Left forelimb (tissue), 1 donor: ENCODE measurements around the gene TRIM2.

ENCODE experiments used
- DNase-seq: peaks from one replicate; pipeline ENCODE4 v3.0.0-alpha.2; 2018; ENCODE audit warnings: low spot score

TRIM2 gene

DNA sequence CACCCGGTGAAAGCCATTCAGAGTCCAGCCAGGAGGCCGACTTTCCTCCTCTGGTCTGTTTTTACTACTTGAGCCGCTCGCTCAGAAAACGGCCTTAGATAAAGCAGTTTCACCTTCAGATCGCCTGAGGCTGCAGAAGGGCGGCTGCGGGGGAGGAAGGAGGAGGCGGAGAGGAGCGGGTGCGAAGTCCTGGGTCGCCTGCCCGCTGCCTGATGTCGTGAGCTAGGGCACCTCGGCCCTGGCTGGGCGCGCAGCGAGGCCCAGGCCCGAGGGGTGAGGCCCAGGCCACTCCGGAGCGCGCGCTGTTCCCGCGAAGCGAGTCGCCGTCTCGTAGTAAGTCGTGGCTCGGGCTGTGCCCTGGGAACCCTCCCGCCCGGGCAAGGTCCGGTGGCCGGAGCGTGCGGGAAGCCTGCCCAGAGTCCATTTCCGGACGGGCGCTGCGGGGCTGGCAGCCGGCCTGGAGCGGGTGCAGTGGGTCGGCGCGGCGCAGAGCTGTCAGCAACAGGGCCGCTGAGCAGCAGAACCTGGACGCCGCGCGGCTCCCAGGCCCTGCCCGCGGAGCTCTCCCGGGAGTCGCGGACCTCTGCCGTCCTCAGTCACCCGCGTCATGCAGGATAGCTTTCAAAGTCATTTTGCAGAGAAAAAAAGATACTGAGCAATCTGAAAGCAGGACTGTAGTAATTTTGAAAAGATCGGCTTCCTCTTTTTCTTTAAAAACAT lies 18.6 kb downstream of the TRIM2 start:
- DNase-seq = peak; percentile 81

DNA sequence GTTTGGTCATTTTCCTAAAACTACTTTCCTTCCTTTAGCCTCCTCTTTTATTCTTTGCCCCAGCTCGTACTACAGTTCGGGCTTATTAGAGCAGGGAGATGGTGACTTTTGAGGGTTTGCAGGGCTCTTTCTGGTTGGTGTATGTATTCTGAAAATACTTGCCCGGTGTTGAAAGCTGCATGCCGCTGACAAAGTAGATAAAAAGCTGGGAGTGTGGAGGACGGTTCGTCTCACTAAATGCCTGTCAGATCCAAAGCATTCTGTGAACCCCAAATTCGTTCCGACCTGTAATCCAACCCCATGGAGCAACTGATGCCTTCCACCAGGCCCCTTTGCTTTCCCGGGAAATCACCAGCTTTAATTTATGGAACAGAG lies 19.2 kb downstream of the TRIM2 start:
- no peak for DNase-seq

DNA sequence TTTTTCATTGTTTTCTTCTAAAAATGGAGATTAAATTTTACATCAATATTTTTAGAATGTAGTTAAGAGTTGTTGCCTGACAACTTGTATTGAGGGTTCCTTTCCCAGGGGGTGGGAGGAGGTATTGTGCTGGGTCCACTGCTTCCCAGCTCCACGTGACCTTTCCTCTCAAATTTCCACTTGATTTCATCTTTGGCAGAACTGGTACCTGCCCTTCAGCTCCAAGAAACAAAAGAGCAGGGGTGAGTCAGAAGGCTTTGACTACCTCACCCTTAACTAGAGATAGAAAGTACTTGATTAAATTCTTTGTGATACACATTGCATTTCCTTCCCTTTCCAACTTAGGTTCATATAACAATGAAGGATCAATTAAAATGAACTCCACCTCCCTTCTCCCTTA lies 19.7 kb downstream of the TRIM2 start:
- no peak for DNase-seq

DNA sequence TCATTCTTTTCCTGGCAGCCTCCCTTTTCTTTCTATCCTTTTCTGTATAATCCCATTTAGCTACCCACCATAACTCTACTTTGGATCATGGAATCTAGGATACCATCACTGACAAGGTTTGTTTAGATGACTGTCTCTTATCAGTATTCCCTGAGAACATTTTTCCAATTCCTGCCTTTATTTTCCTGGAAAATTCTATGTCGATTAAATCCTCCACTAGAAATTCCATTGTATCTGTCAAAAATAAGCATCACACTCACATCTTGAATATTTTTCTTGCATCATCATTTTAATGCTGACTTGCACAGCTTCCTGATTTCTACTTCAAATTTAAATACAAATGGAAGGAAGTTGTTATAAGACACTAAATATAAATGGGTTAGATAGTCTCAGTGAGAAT lies 20.2 kb downstream of the TRIM2 start:
- no peak for DNase-seq

DNA sequence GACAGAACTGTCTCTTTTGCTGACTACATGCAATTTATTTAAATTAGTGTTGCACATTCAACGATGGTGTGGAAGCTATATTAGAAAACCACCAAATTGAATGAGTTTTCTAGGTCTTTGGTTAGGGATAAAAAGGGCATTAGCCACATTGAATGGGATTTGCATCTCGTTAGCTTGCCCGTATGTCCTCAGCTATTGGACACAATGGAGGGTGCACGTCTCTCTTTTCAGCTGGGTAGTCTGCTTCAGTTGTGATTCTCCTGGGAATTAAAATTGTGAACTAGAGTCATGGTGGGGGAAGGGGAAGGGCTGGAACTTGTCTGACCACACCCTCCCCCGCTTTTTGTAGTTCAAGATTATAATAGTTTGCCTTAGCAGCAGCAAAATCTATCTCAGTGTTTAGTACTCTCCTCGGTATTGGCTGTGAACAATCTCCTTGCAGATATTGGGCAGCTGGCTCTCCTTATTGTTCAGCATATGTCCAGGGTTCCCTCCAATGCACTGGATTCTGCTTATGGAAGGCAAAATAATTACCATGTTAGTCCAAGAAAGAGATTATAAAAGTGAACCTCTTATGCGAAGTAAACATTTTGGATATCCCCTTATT lies 23.3 kb downstream of the TRIM2 start:
- no peak for DNase-seq

DNA sequence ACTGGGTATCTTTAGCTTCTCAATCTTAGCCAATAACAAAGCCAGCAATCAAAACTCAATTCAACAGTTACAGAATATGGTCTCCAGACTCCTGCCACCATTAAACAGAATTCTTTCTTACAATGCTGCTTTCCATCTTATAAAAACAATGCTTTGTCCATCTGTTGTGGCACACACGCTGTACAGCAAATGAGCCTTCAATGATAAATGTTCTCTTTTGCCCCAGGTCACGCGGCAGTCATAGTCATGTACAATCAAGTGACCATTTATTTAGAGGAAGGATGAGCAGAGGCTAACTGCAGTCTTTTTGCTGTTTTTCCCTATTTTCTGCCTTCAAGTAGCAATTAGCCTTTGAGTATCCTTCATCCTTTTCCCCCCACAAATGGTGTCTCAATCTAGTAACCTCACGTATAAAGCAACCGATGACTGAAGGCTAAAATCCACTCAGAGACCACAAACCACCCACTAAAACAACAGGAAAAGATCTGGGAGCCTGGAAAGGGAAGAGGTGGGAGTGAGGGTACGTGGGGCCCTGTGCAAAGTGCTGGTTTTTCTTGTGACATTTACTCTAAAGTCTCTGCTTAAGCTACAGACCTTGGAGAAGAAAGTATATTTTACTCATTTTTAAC lies 24.4 kb downstream of the TRIM2 start:
- no peak for DNase-seq

DNA sequence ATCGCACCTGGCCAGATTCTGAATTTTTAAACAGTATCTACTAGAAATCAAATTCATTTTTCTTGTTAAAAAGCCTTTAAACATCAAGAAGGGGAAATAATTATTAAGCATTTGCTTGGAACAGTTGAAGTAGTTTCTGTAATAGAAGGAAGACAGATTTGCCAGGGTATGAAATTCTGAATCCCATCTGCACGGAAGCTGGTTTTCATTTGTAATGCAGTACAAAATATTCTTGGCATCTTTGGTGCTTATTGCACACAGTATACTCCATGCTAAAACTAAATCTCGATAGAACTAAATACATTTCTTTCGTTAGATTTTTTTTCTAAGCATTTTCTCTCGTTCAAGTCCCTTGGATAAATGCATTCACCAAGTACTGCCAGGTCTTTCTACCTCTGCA lies 25.3 kb downstream of the TRIM2 start:
- no peak for DNase-seq

DNA sequence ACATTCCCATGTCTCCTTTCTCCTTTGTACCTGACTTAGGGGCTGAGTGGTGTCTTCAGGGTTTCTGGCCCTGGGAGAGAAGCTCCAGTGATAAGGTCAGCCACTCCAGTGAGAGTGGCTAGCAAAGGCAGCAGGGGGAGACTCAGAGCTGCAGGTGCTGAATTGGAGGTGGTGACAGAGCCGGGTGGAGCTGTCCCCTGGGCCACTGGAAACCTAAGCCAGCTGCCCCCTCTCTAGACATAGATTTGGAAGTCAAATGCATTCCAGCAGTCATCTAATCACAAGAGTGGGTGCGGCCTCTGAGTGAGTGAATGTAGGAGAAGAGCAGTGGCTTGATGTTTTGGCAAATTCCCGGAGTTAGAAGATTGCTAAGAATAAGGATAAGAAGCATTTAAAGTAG lies 28.5 kb downstream of the TRIM2 start:
- no peak for DNase-seq

DNA sequence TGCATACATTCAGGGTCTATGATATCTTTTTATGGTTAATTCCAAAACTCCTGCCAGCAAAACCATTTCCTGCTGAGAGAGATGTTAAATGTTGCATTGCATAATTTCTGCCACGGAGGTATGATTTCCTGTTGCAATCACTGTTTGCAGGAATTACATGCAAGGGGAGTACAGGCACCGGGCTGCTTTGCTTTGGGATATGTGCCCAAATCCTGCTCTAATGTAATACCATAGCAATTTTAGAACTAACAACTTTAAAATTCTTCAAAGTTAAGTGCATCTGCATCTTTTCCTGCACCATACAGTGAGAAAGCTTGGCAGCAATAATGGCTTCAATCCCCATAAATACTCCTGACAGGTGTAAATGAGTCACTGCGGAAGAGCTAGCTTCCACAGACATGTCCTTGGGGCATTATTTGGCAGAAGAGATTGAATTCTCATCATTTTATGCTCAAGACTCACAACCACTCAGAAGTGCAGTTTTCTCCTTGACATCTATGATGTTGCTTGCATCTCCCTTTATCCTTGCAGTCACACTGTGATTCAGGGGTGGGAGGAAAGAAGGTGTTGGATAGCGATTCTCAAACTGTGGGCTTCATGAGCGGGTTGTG lies 29.6 kb downstream of the TRIM2 start:
- no peak for DNase-seq

DNA sequence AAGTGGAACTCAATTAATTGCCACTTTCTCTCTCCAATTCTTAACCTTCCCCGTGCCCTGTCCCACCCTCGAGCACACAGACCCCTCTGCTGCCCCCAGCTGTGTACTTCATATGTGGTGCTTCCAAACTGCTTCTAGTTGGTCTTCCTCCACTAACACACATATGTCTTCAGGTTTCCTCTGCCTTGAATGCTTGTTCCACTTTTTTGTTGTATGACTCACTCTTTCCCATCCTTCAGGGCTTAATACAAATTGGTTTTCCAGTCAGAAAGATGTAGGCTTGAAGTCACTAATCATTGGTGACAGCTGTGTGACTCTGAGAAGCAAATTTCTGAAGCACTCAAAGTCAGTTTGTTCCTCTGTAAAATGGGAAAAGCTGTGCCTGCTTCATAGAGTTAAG lies 30.6 kb downstream of the TRIM2 start:
- DNase-seq = no peak

DNA sequence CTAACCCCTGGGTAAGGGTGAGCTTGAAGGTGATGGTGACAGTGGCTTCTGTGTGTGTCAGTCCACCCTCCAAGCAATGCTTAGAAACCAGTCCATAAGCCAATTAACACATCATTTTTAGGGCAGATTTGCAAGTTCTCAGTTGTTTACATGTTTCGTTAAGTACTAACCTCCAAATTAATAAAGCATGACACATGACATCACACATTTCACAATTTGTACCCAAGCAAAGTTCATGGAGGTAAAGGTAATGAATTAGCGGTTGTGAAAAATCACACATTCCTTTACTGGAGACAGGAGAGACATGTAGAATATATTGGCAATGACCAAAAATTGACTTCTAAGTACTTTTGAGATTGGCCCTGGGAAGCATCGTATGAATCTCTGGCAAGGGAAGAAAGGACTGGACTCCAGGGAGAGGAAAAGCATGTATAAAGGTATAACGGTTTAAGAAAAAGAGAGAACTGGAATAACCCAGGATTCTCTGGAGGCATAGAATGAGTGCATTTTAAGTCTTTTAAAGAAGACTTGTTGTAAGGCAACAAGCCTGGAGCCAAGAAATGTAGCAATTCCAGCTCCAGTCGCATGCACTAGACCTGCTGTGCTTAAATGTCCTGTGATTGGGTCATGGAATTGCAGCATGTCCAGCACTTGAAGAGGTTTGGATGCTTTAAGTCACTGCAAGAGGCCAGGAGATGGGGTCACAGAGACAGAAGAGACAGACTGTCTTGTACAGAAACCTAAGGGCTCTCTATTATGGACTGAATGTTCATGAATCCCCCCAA lies 34.1 kb downstream of the TRIM2 start:
- no peak for DNase-seq

DNA sequence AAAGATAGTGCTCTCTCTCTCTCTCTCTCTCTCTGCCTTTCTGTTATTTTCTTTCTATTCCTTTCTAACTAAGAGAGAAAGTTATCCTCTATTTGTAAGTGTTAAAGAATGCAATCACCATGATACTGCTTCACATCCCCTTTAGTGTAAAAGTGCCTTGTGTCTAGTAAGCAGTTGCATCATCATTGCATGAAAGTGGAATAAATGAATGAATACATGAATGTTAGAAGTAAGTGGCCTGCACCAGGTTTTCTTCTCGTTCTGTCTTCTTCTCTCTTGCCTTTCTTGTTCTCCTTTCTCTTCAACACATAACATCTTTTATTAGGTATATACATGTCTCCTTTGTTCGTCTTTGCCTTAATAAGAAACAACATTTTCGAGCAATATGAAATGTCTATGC lies 35.2 kb downstream of the TRIM2 start:
- no peak for DNase-seq

DNA sequence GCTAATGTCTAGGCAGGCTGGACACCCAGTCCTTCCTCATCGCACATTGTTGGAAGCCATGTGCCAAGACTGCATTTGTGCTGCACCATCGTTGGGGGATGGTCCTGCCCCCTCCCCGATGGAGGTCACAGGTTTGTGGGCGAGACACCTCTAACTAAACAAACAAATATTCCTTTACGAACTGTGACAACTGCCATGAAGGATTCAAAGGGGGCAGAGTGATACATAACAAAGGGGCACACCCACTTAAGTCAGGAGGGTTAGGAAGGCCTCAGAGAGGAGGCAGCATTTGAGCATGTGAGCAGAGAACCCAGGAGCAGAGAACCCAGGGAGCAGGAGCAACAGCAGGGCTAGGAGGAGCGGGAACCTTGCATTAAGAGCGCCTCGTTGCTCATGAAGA lies 37.1 kb downstream of the TRIM2 start:
- DNase-seq = no peak

DNA sequence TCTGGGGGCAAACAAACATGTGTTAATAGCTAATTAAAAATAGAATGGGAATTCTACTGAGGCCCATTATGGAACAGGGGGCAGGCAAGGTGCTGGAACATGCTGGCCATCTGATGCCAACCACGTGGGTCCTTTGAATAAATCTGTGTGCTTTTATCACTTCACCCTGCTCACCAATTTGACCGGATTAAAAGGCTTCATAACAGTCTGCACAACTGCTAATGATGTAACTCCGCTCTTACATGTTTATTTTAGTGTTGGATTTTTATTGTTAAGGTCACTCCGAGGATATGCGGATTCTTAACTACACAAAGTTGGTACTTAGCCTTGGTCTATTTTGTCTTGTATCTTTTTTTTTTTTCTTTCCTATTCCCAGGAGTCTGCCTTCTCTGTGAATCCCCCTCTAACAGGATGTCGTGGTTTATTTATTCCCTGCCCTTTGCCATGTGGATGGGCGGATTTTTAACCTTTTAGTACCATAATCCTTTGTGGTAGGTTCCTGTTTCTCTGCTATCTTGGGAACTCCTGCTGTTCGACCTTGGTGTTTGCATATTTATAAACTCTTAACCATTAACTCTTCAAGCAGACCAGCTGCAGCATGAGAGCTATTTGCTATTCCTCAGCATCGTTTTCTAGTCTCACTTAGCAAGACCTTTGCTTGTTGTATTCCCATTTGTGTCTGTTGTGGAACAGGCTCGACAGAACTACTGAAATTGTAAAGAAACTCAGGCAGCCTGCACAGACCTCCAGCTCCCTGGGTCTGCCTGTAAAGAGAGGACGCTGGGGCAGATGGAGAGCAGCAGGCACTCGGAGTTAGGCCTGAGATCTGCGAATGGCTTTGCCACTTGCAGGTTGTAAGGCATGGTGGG lies 38.0 kb downstream of the TRIM2 start:
- no peak for DNase-seq

DNA sequence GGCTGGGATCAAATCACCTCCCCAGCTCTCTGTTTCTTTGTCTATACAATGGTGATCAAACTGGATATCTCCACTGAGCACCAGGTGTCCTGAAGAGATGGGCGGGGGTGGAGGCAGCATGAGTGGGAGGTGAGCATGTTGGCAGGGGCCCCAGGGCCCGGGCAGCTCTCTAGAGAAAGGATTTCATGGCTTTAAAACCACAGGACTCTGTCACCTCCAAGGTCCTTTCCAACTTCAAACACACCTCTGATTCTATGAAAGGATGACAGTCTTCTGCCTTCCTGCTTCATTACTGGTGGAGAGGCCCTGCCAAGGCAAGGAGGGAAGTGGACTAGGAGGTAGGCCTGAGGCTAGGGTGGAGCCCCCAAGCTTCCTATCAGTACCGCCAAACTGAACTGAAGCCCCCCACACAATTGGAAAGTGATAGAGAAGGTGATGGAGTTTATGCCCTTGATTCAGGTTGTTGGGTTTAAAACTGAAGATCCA lies 38.6 kb downstream of the TRIM2 start:
- no peak for DNase-seq

DNA sequence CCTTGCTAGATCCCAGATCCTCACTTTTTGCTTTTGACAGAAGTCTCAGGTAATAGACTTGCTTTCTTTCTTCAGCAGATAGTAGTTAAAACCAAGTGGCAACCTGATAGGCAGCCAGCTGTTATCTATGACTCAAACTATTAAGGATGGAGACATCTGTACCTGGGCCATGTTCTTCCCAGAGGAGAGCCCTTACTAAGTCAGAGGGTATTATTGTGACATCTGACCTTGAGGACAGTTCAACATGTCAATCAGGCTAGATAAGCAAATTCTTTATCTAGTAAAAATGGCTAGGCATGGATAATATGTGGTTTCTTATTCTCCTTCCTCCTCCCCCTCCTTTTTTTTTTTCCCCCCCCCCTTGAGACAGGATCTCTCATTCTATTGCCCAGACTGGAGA lies 39.2 kb downstream of the TRIM2 start:
- no peak for DNase-seq

DNA sequence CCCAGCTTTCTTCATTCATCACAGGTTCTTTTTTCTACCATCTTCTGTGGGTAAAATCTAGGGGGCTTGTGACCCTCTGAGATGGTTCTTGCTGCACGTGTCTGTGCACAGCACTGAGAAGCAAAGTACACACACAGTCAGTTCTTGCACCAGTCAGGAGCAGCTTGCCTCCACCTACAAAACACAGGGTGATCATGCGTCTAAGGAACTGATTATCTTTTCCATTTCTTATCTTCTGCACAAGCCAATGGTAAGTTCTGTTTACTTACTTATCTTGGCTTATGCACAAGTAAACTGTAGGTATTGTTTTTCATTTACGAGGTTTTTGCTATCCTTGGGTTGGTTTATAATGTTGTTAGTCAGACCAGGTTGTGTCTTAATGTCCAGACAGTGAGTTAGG lies 40.7 kb downstream of the TRIM2 start:
- no peak for DNase-seq

DNA sequence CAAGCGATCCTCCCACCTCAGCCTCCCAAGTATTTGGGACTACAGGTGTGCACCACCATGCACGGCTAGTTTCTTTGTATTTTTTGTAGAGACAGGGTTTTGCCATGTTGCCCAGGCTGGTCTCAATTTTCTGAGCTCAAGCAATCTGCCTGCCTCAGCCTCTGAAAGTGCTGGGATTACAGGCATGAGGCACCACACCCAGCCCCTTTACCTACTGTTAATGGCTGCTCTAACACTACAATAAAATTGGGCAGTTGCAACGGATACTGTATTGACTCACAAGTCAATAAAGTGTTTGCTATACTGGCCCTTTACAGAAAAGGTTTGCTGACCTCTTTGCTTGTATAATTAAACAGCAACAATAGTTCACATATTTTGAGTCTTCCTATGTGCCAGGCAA lies 41.5 kb downstream of the TRIM2 start:
- no peak for DNase-seq

DNA sequence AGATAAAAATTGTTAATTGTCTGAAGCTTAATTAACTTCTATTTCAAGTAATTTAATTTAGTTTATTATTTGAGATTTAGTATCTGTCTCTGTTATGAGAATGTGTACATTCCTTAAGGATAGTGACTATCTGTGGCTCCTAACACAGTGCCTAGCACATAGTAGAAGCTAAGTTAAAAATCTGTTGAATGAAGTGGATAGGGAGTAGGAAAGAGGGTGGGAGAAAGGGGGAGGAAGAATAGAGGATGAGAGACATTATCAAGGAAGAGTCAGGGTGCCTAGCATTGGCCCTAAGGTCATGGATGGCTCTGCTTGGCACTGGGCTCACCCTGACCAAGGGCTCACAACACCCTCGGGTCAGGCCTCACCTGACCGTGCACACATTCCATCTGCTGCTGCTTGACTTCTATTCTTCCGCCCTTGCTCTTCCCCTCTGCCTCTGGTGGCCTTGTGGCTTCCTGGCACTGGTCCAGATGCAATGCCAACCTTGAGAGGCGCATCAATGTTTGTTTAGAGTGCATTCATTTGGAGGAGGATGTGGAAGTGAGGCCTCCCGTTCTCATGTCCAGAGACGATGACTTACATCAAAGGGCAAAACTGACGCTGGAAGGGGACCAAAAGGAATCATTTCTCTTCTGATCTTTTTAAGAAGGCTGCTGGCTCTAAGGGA lies 42.3 kb downstream of the TRIM2 start:
- no peak for DNase-seq

DNA sequence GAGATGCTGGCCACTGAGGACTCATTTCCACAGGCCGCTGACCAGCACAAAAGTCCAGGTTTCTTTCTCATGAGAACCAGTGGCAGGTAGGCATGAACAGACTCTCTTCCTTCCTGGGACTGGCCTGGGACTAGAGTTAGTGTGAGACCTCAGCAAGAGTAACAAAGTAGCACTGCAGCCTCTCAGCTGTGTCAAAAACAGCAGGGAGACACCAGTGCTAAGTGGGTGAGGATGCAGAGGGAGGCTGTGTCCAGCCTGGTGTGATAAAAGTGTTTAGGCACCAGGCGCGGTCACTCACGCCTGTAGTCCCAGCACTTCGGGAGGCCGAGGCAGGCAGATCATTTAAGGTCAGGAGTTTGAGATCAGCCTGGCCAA lies 42.9 kb downstream of the TRIM2 start:
- DNase-seq = no peak

DNA sequence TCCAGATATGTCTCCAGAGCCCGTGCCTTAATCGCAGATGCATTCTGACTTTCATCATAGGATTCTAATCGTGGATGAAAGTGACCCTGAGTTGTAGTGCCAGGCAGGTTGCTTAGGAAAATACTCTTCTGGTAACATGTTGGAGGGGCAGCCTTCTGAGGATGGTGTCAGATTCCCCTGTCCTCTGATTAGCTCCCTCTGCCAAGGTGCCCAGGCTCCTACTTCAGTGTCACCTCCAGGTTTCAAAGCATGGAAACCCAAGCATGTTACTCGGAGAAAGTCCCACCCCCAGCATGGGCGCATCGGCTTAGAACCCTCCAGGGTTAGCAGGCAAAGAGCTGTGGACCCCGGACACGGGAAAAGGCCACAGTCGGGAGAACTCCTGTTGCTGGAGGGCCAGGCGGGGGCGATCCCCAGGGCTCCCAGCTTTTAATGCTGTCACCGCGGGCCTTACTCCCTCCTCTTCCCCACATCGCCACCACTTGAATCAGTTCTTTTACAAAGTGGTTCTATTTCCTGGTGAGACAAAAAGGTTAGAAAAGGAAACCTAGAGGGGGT lies 44.5 kb downstream of the TRIM2 start:
- no peak for DNase-seq
